HepG2 (cell line): ENCODE results near the gene DOCK1.

ENCODE experiments used
- BHLHE40 ChIP-seq: IDR thresholded peaks from 2 replicates; pipeline ENCODE4 v1.6.1; 2011; ENCODE audit warnings: low read length, improper control_type of control experiment
- CTCF ChIP-seq: sonication (generic); formaldehyde crosslinking; IDR thresholded peaks from 2 replicates; pipeline ENCODE4 v1.5.0; 2020; ENCODE audit warnings: mild to moderate bottlenecking, missing genetic modification reagents, moderate library complexity
- HDAC6 ChIP-seq: fragments of 200-600 bp; sonication (generic); IDR thresholded peaks from 2 replicates; pipeline ENCODE4 v1.7.0; 2017; ENCODE audit warnings: mild to moderate bottlenecking, antibody characterized with exemption, low read length, low read depth
- MAX ChIP-seq: IDR thresholded peaks from 2 replicates; pipeline ENCODE4 v1.6.1; 2012; ENCODE audit warnings: inconsistent platforms
- MAZ ChIP-seq, 2 experiments: sonication (generic) in 1 of 2; formaldehyde crosslinking in 1 of 2; IDR thresholded peaks; 2 replicates each; pipeline versions ENCODE4 v1.5.0 to v1.6.1; 2012 to 2020; ENCODE audit warnings: low read depth in 2 of 2, mild to moderate bottlenecking in 2 of 2, borderline replicate concordance in 1 of 2, improper control_type of control experiment in 1 of 2, low read length in 1 of 2, missing genetic modification reagents in 1 of 2, moderate library complexity in 1 of 2
- MEIS2 ChIP-seq: sonication (generic); formaldehyde crosslinking; IDR thresholded peaks from 2 replicates; pipeline ENCODE4 v1.9.0; 2021; ENCODE audit warnings: mild to moderate bottlenecking, missing genetic modification reagents
- MYC ChIP-seq: sonication (generic); formaldehyde crosslinking; IDR thresholded peaks from 2 replicates; pipeline ENCODE4 v1.9.0; 2021; ENCODE audit warnings: missing genetic modification reagents, borderline replicate concordance
- NFYB ChIP-seq: sonication (generic); formaldehyde crosslinking; IDR thresholded peaks from 2 replicates; pipeline ENCODE4 v1.4.0; 2020; ENCODE audit warnings: missing genetic modification reagents
- PHF20 ChIP-seq: sonication (generic); formaldehyde crosslinking; IDR thresholded peaks from 2 replicates; pipeline ENCODE4 v1.5.0; 2020; ENCODE audit warnings: mild to moderate bottlenecking, missing genetic modification reagents
- SSRP1 ChIP-seq: IDR thresholded peaks from 2 replicates; pipeline ENCODE4 v1.6.1; 2016; ENCODE audit warnings: control low read depth
- ZNF143 ChIP-seq: sonication (generic); formaldehyde crosslinking; IDR thresholded peaks from 2 replicates; pipeline ENCODE4 v1.4.0; 2020; ENCODE audit warnings: missing genetic modification reagents
- ZNF607 ChIP-seq: sonication (generic); formaldehyde crosslinking; IDR thresholded peaks from 2 replicates; pipeline ENCODE4 v1.5.1; 2020; ENCODE audit warnings: missing genetic modification reagents, mild to moderate bottlenecking, borderline replicate concordance
- ZNF790 ChIP-seq: sonication (generic); formaldehyde crosslinking; IDR thresholded peaks from 2 replicates; pipeline ENCODE4 v1.8.0; 2022; ENCODE audit warnings: missing genetic modification reagents, mild to moderate bottlenecking, borderline replicate concordance

GRCh38 chr10:126902157-126902556 is 3.1 kb upstream of the DOCK1 start:
- TF ChIP-seq ZNF607 (CRISPR knock-in tag) (no peak), MAX (no peak), CTCF (CRISPR knock-in tag) (no peak), ZNF790 (CRISPR knock-in tag) (no peak), MEIS2 (no peak), SSRP1 (CRISPR knock-in tag) (no peak), MAZ (IDR thresholded peaks at IDR 0.05; ENCODE audit: borderline replicate concordance, low read depth, low read length) (no peak), MAZ (CRISPR knock-in tag; IDR thresholded peaks at IDR 0.05; ENCODE audit: low read depth) (no peak), HDAC6 (no peak), MYC (CRISPR knock-in tag) (no peak), ZNF143 (CRISPR knock-in tag) (no peak), PHF20 (no peak), NFYB (CRISPR knock-in tag) (no peak), BHLHE40 (no peak)
